Spinal cord (tissue), 10 donors: ENCODE data around the gene GCDH. TPM values are rescaled to one million over a fixed set of nuclear protein-coding genes. Genes with fewer than 3 reads are reported as not detected.
"Not testable (repeated sequence)": the region's sequence is repeated elsewhere in the genome, so short reads cannot be mapped to it uniquely, and the experiment has no call there.

Experiments
- DNase-seq, 6 donors: peaks; one replicate each; pipeline versions ENCODE4 v3.0.0 to v3.0.0-alpha.2; 2013 to 2015; ENCODE audit warnings: low spot score in 6 of 6, low read depth in 4 of 6
- H3K27ac ChIP-seq: one replicate; pipeline ENCODE4 v1.5.1; 2013; ENCODE audit warnings: low read depth, low read length, control low read depth
- H3K27me3 ChIP-seq: one replicate; pipeline ENCODE4 v1.6.1; 2013; ENCODE audit warnings: low read length; ENCODE audit not compliant: control insufficient read depth, insufficient read depth
- H3K36me3 ChIP-seq: one replicate; pipeline ENCODE4 v1.6.1; 2013; ENCODE audit warnings: low read length; ENCODE audit not compliant: control insufficient read depth, insufficient read depth
- H3K4me1 ChIP-seq: one replicate; pipeline ENCODE4 v1.6.1; 2013; ENCODE audit warnings: low read length; ENCODE audit not compliant: control insufficient read depth, insufficient read depth
- H3K4me3 ChIP-seq: one replicate; pipeline ENCODE4 v1.5.1; 2013; ENCODE audit warnings: low read depth, low read length, control low read depth
- H3K9me3 ChIP-seq: one replicate; pipeline ENCODE4 v1.6.1; 2013; ENCODE audit warnings: low read length; ENCODE audit not compliant: control insufficient read depth, insufficient read depth
- WGBS: methylation state at CpG from one replicate; pipeline ENCODE4 v1.1.5; 2013; ENCODE audit warnings: missing lambda C conversion rate; ENCODE audit not compliant: insufficient coverage; 5-methylcytosine and 5-hydroxymethylcytosine counted together
- polyA plus RNA-seq, 2 donors: library from polyadenylated mRNA; unstranded; fragments of 120-200 nt; gene quantifications; one replicate each; pipeline ENCODE4 v1.2.1, GENCODE V29; 2013; ENCODE audit not compliant: insufficient read length in 2 of 2
- total RNA-seq, 2 donors: library from RNA; depleted of rRNA in 1 of 2; stranded (reverse); fragments of 120-200 nt in 1 of 2; fragments of >200 nt in 1 of 2; gene quantifications; one replicate each; pipeline versions ENCODE4 v1.2.3 to v1.2.4, GENCODE V29; 2013 to 2014
- donor health status: healthy.

GCDH gene
- total and polyA plus RNA-seq, 4 donors, result 22.9 to 45.1 (median 33.1) TPM

- no peaks in the 10 kb centered on the region for H3K9me3 ChIP-seq
- H3K27ac ChIP-seq, result no peak overlapping the region
- DNase-seq, result peak in 2 of 6 donors; percentile 73 to 86
- H3K27me3 ChIP-seq, result peaks cover 41% of the 10 kb centered on the region
- H3K4me1 ChIP-seq, result peaks cover 38% of the 10 kb centered on the region
- WGBS, result 4% methylated on average over 73 of the region's 73 CpGs
- peak overlapping the region; percentile 21 for H3K4me3 ChIP-seq
- peaks cover 2% of the 10 kb centered on the region for H3K36me3 ChIP-seq
Measured at GRCh38 chr19:12884926-12885748, 5.8 kb upstream of the GCDH start.

- Histone ChIP-seq H3K4me3 (peak overlapping the region; percentile 21), H3K9me3 (no peaks in the 10 kb centered on the region), H3K4me1 (peaks cover 35% of the 10 kb centered on the region), H3K27ac (no peak overlapping the region), H3K27me3 (peaks cover 36% of the 10 kb centered on the region), H3K36me3 (peaks cover 2% of the 10 kb centered on the region)
- 1% methylated on average over 46 of the region's 53 CpGs for WGBS
- peak in 1 of 6 donors; percentile 30 for DNase-seq
Measured at GRCh38 chr19:12885749-12886650, 5.0 kb upstream of the GCDH start.

GRCh38 chr19:12886651-12886968 lies 4.3 kb upstream of the GCDH start:
- Histone ChIP-seq H3K27me3 (peaks cover 36% of the 10 kb centered on the region), H3K9me3 (no peaks in the 10 kb centered on the region), H3K36me3 (peaks cover 2% of the 10 kb centered on the region), H3K4me1 (peaks cover 32% of the 10 kb centered on the region), H3K4me3 (no peak overlapping the region), H3K27ac (no peak overlapping the region)
- 75% methylated on average over 2 of the region's 5 CpGs for WGBS
- DNase-seq, result no peak

- H3K36me3 ChIP-seq, result peaks cover 7% of the 10 kb centered on the region
- no peak within 1 kb of the TSS for H3K4me3 ChIP-seq
- H3K4me1 ChIP-seq, result peaks cover 33% of the 10 kb centered on the region
- no peak within 1 kb of the TSS for H3K27ac ChIP-seq
- no peak for DNase-seq
- 72% methylated on average over 15 of the region's 17 CpGs for WGBS
- no peaks in the 10 kb centered on the region for H3K9me3 ChIP-seq
- H3K27me3 ChIP-seq, result peaks cover 36% of the 10 kb centered on the region
Measured at GRCh38 chr19:12886969-12887747, 3.8 kb upstream of the GCDH start, which contains the start of gene KLF1. Gene KLF1 (minus strand): TSS chr19:12887201. CDS start chr19:12887140, 61 bp downstream.

- Histone ChIP-seq H3K36me3 (peaks cover 11% of the 10 kb centered on the region), H3K4me1 (peaks cover 35% of the 10 kb centered on the region), H3K27me3 (peaks cover 35% of the 10 kb centered on the region), H3K4me3 (no peak overlapping the region), H3K9me3 (no peaks in the 10 kb centered on the region), H3K27ac (no peak overlapping the region)
- 81% methylated on average over 3 of the region's 5 CpGs for WGBS
- DNase-seq, result no peak
Measured at GRCh38 chr19:12888006-12888603, 2.9 kb upstream of the GCDH start.

- DNase-seq, H3K9me3 ChIP-seq: not testable (repeated sequence)
- peaks cover 26% of the 10 kb centered on the region for H3K4me1 ChIP-seq
- H3K27ac ChIP-seq, result peak overlapping the region; percentile 88
- peaks cover 28% of the 10 kb centered on the region for H3K36me3 ChIP-seq
- H3K27me3 ChIP-seq, result peaks cover 16% of the 10 kb centered on the region
- 21% methylated on average over 7 of the region's 10 CpGs for WGBS
- H3K4me3 ChIP-seq, result peak overlapping the region; percentile 89
Measured at GRCh38 chr19:12890299-12890786, 617 bp upstream of the GCDH start.

GRCh38 chr19:12891553-12892021 lies 627 bp downstream of the GCDH start:
- H3K36me3 ChIP-seq, result peaks cover 38% of the 10 kb centered on the region
- peak overlapping the region; percentile 89 for H3K4me3 ChIP-seq
- H3K27me3 ChIP-seq, result peaks cover 5% of the 10 kb centered on the region
- DNase-seq, result no peak
- peaks cover 17% of the 10 kb centered on the region for H3K4me1 ChIP-seq
- H3K9me3 ChIP-seq, result no peaks in the 10 kb centered on the region
- WGBS, result 2% methylated on average over 22 of the region's 26 CpGs
- no peak overlapping the region for H3K27ac ChIP-seq

GRCh38 chr19:12893582-12893981 lies 2.6 kb downstream of the GCDH start:
- no peak for DNase-seq
- Histone ChIP-seq H3K4me3 (no peak overlapping the region), H3K27ac (no peak overlapping the region), H3K9me3 (no peaks in the 10 kb centered on the region), H3K27me3 (no peaks in the 10 kb centered on the region), H3K4me1 (peaks cover 17% of the 10 kb centered on the region), H3K36me3 (peaks cover 56% of the 10 kb centered on the region)
- 100% methylated on average over 4 of the region's 5 CpGs for WGBS

- no peaks in the 10 kb centered on the region for H3K27me3 ChIP-seq
- DNase-seq, result no peak
- no peak overlapping the region for H3K27ac ChIP-seq
- H3K4me1 ChIP-seq, result peaks cover 9% of the 10 kb centered on the region
- H3K36me3 ChIP-seq, result peaks cover 68% of the 10 kb centered on the region
- WGBS, result 96% methylated on average over 17 of the region's 17 CpGs
- no peaks in the 10 kb centered on the region for H3K9me3 ChIP-seq
- H3K4me3 ChIP-seq, result no peak overlapping the region
Measured at GRCh38 chr19:12896460-12896859, 5.5 kb downstream of the GCDH start.
